T-helper 17 cell (primary cell): ENCODE data around the gene SCARB1. TPM values are rescaled to one million over a fixed set of nuclear protein-coding genes. Genes with fewer than 3 reads are reported as not detected.

ENCODE experiments used
- ATAC-seq: fragments of 150-1000 bp; cut with Tn5 transposase; 2 replicates; pipeline ENCODE4 v1.10.0; 2021; ENCODE audit warnings: mild to moderate bottlenecking, moderate library complexity
- DNase-seq, 3 donors: peaks; one replicate each; pipeline versions ENCODE4 v3.0.0 to v3.0.0-alpha.2; 2020 to 2021
- H3K9me3 ChIP-seq: one replicate; pipeline ENCODE4 v1.7.0; 2013; ENCODE audit warnings: low read length, mild to moderate bottlenecking; ENCODE audit not compliant: control insufficient read depth, poor library complexity, severe bottlenecking
- H3K27ac Mint-ChIP-seq: one replicate; pipeline ENCODE4 v1.8.0; 2022; ENCODE audit warnings: mild to moderate bottlenecking, moderate library complexity, mixed read lengths
- H3K27me3 Mint-ChIP-seq: one replicate; pipeline ENCODE4 v1.8.0; 2022; ENCODE audit warnings: mixed read lengths
- H3K36me3 Mint-ChIP-seq: one replicate; pipeline ENCODE4 v1.8.0; 2022; ENCODE audit warnings: low read depth, mixed read lengths
- H3K4me1 Mint-ChIP-seq: one replicate; pipeline ENCODE4 v1.8.0; 2022; ENCODE audit warnings: mild to moderate bottlenecking, mixed read lengths
- H3K4me3 Mint-ChIP-seq: one replicate; pipeline ENCODE4 v1.8.0; 2022; ENCODE audit warnings: mild to moderate bottlenecking, moderate library complexity, mixed read lengths
- total RNA-seq, 4 donors: library from RNA in 2 of 4; stranded (reverse) in 2 of 4; gene quantifications; one replicate each; pipeline ENCODE4 v1.2.3 and lab custom pipeline; 2022 to 2026

The SCARB1 gene
- total RNA-seq, 2 donors from 2014 or later: 1.3 to 1.7 TPM

DNA sequence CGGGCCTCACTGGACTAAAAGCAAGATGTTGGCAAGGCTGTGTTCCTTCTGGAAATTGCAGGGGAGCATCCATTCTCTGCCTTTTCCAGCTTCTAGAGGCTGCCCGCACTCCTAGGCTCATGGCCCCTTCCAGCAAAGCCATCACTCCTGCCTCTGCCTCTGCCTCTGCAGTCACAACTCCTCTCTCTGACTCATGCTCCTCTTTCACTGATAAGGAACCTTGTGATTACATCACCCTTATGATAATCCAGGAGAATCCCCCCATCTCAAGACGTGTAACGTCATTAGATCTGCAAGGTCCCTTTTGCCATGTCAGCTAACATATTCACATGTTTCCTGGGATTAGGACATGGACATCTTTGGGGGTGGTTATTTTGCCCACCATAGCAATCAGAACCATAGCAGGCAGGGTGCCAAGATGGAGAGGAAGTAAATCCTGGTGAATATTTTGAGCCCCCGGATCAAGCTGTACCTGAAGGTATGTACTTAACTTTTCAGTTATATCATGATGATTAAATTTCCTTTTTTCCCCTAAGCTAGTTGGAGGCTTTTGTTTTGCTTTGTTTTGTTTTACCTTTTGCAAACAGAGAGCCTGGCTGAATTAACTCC lies 123.6 kb downstream of the SCARB1 start:
- Mint-ChIP-seq H3K27ac (no peak overlapping the region), H3K4me3 (no peak overlapping the region), H3K4me1 (peaks cover 2% of the 10 kb centered on the region), H3K27me3 (peaks cover 42% of the 10 kb centered on the region), H3K36me3 (no peaks in the 10 kb centered on the region)
- ATAC-seq (no peak), DNase-seq (no peak)
- no peaks in the 10 kb centered on the region for H3K9me3 ChIP-seq

DNA sequence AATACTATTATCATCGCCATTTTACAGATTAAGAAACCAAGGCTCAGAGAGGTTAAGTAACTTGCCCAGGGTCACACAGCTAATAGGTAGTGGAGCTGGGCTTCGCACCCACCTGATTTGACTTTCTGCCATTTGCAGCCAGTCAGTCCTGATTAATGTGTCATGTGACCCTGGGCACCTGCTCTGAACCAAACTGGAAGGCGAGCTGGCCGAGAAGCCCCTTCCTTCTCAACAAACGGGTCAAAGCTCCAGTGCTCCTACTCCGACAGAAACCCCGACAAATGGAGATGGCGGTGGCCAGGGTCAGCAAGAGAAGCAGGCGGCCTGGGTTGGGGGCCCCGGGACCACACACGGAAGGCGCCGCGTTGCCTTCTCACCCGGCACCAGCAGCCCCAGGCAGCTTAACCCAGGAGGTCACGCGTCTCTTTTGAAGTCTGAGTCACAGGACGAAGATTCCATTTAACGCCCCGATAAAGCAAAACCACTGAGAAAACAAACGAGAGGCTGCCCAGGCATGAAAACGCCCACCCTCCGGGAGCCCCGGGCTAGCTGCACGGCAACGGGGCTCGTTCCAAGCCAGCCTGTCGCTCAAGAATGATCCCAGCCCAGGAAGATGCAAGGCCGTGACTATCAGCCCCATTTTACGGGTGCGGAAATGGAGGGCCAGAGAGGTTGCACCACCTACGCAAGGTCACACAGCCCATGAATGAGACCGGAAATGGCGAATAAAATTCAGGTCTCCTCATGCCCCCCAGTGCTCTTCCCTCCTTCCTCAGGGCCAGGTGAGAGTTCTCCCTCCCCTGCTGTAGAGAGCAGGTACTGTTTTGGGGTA lies 124.8 kb downstream of the SCARB1 start:
- Mint-ChIP-seq H3K36me3 (no peaks in the 10 kb centered on the region), H3K4me3 (no peak overlapping the region), H3K27ac (no peak overlapping the region), H3K27me3 (peaks cover 42% of the 10 kb centered on the region), H3K4me1 (peaks cover 2% of the 10 kb centered on the region)
- no peaks in the 10 kb centered on the region for H3K9me3 ChIP-seq
- no peak for DNase-seq
- ATAC-seq: no peak

DNA sequence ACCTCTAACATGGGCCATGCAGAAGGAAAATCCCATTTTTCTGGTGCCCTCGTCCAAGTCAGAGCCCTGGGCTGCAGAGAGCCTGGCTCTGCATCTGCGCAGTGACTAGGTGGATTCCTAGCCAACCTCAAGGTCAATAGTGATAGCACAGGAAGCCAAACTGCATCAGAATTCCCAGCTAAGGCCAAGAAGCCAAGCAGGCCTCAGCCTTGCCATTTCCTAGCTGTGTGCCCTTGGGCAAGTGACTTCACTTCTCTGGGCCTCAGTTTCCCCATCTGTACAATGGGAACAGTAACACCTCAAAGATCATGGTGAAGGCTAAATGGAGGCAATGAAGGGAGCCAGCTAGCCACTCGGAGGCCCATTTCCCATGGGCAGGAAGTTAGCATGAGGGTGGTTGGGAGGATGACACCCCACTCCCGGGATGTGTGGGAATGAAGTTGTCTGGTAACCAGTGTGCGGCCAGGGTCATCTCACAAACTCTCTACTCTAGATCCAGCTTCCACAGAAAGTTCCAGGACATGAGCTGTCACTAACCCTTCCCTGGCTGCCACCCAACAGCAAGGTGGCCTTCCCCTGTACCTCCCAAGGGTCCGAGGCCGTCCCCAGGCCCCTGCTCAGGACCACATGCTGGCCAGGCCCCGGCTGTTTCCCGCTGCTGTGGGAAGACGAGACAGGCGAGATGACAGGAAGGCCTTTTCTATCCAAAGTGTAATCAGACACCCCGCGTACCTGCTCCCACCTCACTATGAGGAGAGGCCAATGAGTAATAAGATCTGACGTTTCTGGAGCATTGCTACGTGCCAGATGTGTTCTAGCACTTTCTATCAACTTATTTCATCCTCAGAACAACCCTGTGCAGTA lies 125.7 kb downstream of the SCARB1 start:
- DNase-seq (no peak), ATAC-seq (no peak)
- no peaks in the 10 kb centered on the region for H3K36me3 Mint-ChIP-seq
- H3K4me1 Mint-ChIP-seq: peaks cover 2% of the 10 kb centered on the region
- H3K27ac Mint-ChIP-seq: no peak overlapping the region
- H3K9me3 ChIP-seq: no peaks in the 10 kb centered on the region
- H3K27me3 Mint-ChIP-seq: peaks cover 42% of the 10 kb centered on the region
- H3K4me3 Mint-ChIP-seq: peak overlapping the region; percentile 19

DNA sequence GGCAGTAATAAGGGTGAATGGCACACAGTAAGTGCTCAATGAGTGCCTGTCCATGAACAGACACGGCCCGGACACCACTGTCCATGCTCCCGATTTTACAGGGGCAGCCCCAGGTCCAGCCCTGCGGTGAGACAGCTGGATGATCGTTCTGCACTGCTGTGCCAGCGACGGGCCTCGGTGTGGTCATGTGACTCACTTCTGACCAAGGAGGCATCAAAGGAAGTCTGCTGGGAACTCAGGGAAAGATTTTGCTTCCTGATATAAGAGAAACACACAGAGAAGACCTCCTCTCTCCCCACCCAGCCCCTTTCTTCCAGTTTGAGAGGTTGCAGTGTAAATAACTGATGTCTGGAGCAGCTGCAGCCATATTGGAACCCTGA lies 126.6 kb downstream of the SCARB1 start:
- Mint-ChIP-seq H3K36me3 (no peaks in the 10 kb centered on the region), H3K27me3 (peaks cover 42% of the 10 kb centered on the region), H3K4me1 (peaks cover 2% of the 10 kb centered on the region), H3K4me3 (peak overlapping the region; percentile 2), H3K27ac (no peak overlapping the region)
- H3K9me3 ChIP-seq: no peaks in the 10 kb centered on the region
- DNase-seq (no peak), ATAC-seq (no peak)

DNA sequence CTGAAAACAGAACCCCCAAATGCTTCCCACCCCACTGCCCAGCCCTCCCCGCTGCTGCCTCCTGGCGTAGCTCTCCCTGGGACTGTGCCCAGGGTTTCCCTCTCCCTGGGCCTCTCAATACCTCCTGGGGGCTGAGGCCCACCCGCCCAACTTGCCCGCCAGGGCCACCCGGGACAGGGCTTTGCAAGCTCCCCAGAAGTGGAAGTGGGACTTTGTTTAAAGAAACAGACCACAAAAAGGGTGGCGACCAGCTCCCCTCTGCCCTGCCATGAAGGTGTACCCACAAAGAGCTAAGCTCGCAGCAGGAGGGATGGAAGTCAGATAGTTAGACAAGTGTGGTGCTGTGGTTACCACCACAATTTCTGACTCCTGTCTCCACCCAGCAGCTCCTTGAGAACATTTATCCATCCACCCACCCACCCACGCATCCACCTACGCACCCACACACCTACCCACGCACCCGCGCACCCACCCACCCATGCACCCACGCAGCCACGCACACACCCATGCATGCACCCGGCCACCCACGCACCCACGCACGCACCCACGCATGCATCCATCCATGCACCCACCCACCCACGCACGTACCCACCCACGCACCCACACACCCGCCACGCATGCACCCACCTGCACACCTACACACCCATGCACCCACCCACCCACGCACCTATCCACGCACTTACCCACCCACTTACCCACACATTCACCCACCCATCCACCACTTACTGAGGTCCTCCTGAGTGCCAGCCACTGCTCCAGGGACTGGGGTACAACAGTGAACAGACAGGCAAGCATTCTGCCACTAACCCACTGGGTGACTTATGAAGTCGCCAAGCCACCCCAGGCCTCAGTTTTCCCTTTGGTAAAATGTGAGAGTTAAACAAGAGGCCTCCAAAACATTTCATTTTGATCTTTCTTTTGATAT lies 127.3 kb downstream of the SCARB1 start:
- H3K36me3 Mint-ChIP-seq: no peaks in the 10 kb centered on the region
- H3K4me1 Mint-ChIP-seq: peaks cover 2% of the 10 kb centered on the region
- H3K4me3 Mint-ChIP-seq: no peak overlapping the region
- no peaks in the 10 kb centered on the region for H3K9me3 ChIP-seq
- no peak overlapping the region for H3K27ac Mint-ChIP-seq
- ATAC-seq: peak; percentile 21
- DNase-seq: no peak
- peaks cover 43% of the 10 kb centered on the region for H3K27me3 Mint-ChIP-seq

DNA sequence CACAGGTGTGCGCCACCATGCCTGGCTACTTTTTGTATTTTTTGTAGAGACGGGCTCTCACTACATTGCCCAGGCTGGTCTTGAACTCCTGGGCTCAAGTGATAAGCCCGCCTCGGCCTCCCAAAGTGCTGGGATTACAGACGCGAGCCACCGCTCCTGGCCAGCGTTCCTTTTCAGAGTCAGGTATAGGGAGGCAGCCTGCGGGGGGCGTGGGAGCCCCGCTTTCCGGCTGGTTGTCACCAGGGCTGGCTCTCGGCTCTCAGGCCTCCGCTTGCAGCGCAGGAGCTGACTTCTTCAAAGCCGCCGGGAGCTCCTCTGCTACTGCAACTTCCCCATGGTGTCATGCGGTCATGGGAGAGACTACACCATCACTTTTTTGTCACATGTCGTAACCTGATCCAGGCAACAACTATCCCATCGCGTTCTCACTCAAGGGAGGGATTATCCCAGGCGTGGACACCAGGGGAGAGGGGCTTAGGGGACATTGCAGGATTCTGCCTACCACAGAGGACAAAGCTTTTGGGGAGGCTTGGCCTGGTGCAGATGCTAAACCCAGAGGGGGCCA lies 129.4 kb downstream of the SCARB1 start:
- H3K4me1 Mint-ChIP-seq: no peaks in the 10 kb centered on the region
- no peak for DNase-seq

DNA sequence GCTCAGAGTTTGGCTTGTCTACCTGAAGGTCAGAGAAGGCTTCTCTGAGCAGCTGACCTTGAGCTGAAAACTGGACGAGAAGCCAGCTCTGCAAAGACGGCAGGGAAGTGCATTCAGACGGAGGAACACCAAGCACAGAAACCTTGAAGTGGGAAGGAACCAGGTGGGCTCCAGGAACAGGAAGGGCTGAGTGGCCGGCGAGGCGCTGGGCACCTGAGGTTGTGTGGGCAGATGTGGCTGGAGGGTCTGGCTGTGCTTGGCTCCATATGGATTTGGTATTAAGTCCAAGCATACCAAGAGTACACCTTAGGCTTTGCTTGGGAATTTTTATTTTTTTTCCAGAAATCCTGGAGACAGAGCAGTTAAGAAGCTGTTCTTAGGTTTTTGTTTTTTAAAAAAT lies 130.6 kb downstream of the SCARB1 start:
- H3K9me3 ChIP-seq: no peaks in the 10 kb centered on the region
- Mint-ChIP-seq H3K27me3 (peaks cover 13% of the 10 kb centered on the region), H3K27ac (no peak overlapping the region), H3K4me1 (no peaks in the 10 kb centered on the region), H3K36me3 (no peaks in the 10 kb centered on the region), H3K4me3 (no peak overlapping the region)
- DNase-seq (no peak), ATAC-seq (no peak)

More for the DNA sequence above, 129.4 kb downstream of the SCARB1 start:
- H3K27me3 Mint-ChIP-seq: peaks cover 25% of the 10 kb centered on the region
- H3K4me3 Mint-ChIP-seq: no peak overlapping the region
- no peaks in the 10 kb centered on the region for H3K36me3 Mint-ChIP-seq
- H3K9me3 ChIP-seq: no peaks in the 10 kb centered on the region
- H3K27ac Mint-ChIP-seq: no peak overlapping the region
- ATAC-seq: no peak

DNA sequence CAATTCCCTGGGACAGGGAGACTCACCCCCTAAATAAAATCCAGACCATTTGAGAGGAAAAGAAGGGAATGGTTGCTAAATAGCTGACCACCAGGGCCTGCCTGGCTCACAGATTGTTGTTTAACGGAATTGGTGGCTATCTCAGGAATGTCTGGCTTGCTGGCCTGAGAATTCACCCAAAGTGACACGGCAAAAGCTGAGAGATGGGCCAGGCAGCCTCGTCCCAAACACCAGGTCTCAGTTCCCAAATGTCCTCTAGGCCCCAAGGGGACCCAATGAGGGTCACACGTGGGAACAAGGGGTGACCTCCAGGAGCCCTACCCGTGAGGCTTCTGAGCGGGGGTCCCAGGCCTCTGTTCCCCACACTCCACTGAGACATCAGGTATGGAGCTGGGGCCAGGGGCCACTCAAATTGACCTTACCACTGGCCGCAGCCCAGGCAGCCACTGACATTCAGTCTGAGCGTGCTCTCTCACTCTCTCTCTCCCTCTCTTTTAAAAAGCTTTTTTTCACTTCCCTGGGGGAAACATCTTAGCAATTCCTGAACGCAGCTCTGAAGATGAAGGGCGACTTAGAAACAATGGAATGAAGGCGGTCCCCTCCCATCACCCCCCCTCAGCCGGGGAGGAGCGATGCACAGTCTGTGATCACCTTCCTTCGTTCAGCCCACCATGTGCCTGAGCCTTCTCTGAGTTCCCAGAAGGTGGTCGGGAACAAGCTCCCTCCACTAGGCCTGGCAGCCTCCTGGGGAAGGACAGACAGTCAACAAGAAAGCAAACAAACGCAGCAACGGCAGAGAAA lies 131.2 kb downstream of the SCARB1 start:
- Mint-ChIP-seq H3K27ac (no peak overlapping the region), H3K4me1 (no peaks in the 10 kb centered on the region), H3K4me3 (no peak overlapping the region), H3K36me3 (no peaks in the 10 kb centered on the region), H3K27me3 (peaks cover 8% of the 10 kb centered on the region)
- ATAC-seq (no peak), DNase-seq (no peak)
- no peaks in the 10 kb centered on the region for H3K9me3 ChIP-seq

DNA sequence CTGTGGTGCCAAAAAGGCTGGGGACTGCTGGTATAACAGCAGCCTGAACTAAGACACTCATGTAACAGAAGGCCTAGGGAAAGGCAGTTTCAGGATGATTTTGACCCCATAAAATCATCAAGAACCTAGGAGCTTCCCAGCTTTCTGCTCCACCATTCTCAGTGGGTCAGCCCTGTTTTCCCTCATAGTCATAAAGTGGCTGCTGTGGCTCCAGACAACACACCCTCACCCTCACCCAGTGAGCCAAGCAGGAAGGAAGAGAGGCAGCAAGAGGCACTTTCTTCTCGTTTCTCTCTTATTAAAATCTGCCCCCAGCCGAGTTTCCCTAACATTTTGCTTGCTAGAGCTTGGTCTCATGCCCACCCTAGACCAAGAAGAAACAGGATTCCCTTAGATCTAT lies 131.8 kb downstream of the SCARB1 start:
- peaks cover 6% of the 10 kb centered on the region for H3K27me3 Mint-ChIP-seq

DNA sequence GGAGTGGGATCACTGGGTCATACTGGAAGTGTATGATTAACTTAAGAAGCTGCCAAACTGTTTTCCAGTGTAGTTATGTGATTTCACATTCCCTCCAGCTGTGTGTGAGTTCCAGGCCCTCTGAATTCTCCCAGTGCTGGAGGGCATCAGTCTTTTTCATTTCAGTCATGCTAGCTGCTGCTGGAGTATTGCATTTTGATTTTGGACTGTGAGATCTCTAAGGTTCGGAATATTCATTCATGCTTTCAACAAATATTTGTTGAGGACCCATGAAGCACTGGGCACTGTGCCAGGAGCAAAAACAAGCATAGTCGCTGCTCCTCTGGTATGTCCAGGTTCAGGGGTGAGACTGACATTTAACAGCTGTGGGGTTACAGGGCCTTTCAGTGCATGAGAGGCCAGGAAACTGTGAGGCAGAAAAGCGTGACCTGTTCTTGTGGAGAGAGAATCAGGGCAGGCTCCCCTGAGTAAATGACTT lies 133.2 kb downstream of the SCARB1 start:
- no peaks in the 10 kb centered on the region for H3K4me1 Mint-ChIP-seq
- peaks cover 6% of the 10 kb centered on the region for H3K27me3 Mint-ChIP-seq
- no peak for DNase-seq
- H3K27ac Mint-ChIP-seq: no peak overlapping the region
- ATAC-seq: no peak
- H3K4me3 Mint-ChIP-seq: no peak overlapping the region
- no peaks in the 10 kb centered on the region for H3K9me3 ChIP-seq
- H3K36me3 Mint-ChIP-seq: no peaks in the 10 kb centered on the region

More for the DNA sequence above, 131.8 kb downstream of the SCARB1 start:
- H3K4me3 Mint-ChIP-seq: no peak overlapping the region
- H3K27ac Mint-ChIP-seq: no peak overlapping the region
- H3K4me1 Mint-ChIP-seq: no peaks in the 10 kb centered on the region
- DNase-seq (no peak), ATAC-seq (no peak)
- H3K9me3 ChIP-seq: no peaks in the 10 kb centered on the region
- no peaks in the 10 kb centered on the region for H3K36me3 Mint-ChIP-seq

DNA sequence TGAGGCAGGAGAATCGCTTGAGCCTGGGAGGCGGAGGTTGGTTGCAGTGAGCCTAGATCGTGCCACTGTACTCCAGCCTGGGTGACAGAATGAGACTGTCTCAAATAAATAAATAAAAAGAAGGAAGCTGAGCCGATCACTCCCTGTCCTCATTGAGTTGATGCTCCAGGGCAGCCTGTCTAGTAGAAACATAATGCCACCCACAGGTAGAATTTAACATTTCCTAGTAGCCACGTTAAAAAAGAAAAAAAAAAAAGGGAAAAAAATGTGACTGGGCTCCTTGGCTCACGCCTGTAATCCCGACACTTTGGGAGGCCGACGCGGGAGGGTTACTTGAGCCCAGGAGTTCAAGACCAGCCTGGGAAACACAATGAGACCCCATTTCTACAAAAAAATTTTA lies 135.7 kb downstream of the SCARB1 start:
- no peaks in the 10 kb centered on the region for H3K4me1 Mint-ChIP-seq
- H3K4me3 Mint-ChIP-seq: no peak overlapping the region
- ATAC-seq: no peak
- no peak for DNase-seq
- H3K36me3 Mint-ChIP-seq: no peaks in the 10 kb centered on the region
- no peaks in the 10 kb centered on the region for H3K9me3 ChIP-seq
- peaks cover 6% of the 10 kb centered on the region for H3K27me3 Mint-ChIP-seq
- H3K27ac Mint-ChIP-seq: no peak overlapping the region
